Left hindlimb (tissue), 1 donor: Measurements from ENCODE around the gene SMIM36.
"Not testable (repeated sequence)": the region's sequence is repeated elsewhere in the genome, so short reads cannot be mapped to it uniquely, and the experiment has no call there.

ENCODE experiments used
- DNase-seq: peaks from one replicate; pipeline ENCODE4 v3.0.0-alpha.2; 2018

SMIM36 gene

GRCh38 chr17:55501626-55502025, 9.6 kb downstream of the SMIM36 start:
- not testable (repeated sequence) for DNase-seq

GRCh38 chr17:55500103-55500502, 11.1 kb downstream of the SMIM36 start:
- no peak for DNase-seq

DNA sequence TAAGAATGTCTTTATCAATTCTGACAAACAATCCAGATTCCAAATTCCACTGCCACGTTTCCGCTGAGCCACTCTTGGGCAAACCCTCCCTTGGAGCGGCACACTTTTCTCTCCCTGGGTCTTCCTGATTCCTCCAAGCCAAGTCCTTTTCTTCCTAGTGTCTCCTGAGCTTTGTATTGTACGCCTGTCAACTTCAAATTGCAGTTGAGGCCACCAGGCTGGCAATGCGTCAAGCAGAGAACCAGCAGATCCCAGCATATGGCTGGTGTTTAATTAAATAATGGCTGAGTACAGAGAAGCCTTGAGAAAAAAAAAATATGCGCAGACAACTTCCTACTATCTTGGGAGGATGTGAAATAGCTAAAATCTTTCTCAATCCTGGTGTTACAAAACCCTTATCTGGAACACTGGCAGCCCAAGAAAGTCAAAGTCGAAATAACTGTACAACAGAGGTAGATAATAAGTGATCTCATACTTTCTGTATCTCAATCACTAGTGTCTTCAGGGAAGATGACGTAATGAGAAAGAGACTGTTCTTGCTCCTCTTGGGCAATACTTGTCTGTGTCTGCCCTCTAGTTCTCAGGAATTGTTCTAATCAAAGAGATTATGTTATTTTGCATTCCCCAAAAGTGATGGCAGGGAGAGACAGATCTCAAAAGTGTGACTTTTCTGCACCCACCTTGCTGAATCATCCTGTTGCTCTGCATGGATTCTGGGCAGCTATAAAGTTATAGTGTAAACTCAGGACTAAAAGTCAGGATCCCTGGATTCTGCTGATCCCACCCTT, 15.0 kb downstream of the SMIM36 start:
- no peak for DNase-seq

GRCh38 chr17:55495239-55495638, 16.0 kb downstream of the SMIM36 start:
- no peak for DNase-seq

- DNase-seq = no peak
These were observed 18.4 kb downstream of the SMIM36 start for GRCh38 chr17:55492781-55493341.

DNA sequence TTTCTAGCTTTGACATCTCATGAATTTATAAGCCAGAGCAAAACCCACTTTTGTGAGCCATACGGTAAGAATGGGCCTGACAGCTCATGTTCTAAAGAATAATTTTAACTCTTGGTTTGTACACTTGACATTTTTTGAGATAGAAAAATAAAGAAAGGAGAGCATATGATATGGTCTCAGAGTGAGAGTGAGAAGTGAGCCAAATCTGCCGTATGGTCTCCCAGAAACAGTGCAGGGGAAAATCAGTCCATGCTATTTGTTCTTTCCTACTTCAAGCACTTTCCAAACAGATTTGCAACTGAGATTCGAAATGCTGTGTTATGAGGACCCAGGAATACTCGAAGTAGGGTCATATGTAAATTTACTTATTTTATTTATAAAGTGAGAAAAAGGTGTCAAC, 20.9 kb downstream of the SMIM36 start:
- DNase-seq = no peak

DNA sequence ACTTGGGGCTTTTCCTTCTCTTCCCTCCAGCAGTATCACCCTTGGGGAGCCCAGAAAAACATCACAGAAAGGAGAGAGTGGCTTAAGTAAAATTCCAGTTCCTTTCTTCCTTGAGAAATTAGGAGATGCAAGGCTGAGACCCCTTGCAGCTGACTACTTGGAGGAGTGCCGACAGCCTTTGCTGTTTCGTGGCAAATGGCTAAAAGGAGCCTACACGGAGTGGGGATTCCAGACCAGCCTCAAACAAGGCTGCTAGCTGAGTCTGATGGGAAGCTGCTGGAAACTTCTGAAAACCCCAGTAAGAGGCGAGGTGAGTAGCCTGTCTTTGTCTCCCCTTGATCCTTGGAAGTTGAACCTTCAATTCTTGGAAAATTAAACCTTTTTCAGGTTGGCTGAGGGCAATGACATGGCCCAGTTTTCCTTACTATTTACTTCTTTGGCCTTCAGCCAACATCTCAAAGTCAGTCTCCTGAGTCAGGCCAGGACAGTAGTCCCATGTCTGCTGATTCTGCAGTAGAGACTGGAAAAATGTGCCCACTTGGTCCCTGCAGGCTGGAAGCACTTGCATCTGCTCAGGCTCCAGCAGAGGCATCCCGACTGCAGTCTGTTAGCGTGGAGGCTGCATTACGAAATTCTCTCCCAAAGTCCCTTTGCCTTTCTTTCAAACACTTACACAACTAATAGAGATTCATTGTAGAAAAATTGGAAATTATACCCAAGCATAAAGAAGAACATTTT, 23.4 kb downstream of the SMIM36 start:
- DNase-seq = no peak

- no peak for DNase-seq
These were observed 26.7 kb downstream of the SMIM36 start for GRCh38 chr17:55484575-55484974.

DNA sequence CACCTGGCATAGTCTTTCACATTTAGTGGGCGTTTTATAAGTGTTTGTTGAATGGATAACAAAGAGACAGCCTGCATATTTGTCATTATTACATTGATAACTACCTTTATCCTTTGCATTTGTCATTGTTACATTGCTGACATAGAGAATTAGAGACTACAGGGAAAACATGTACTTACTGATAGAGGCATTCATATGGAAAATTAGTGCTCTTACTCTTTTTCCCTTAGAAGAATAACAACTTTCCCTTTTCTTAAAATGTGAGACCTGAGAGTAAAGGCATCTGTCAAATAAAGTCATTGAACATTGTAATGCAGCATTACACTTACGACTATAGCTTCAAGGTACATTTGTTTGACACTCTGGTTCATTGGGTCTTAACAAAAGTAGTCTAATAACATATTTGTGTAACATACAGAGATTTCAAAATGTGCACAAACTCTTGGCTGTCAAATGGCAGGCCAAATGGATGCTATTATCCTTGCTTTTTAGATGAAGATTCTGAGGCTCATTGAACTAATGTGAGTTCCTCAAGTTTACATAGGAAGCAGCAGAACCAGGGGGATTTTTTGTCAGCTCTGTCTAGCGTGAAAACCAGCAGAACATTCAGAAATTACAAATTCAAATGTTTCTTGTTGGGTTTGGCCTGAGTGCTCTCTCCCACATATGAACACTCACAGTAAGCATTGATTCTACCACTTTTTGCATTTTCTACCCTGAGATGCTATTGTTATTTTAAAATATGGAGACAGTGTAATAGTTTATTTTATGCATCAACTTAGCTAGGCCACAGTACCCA, 28.5 kb downstream of the SMIM36 start:
- no peak for DNase-seq

DNA sequence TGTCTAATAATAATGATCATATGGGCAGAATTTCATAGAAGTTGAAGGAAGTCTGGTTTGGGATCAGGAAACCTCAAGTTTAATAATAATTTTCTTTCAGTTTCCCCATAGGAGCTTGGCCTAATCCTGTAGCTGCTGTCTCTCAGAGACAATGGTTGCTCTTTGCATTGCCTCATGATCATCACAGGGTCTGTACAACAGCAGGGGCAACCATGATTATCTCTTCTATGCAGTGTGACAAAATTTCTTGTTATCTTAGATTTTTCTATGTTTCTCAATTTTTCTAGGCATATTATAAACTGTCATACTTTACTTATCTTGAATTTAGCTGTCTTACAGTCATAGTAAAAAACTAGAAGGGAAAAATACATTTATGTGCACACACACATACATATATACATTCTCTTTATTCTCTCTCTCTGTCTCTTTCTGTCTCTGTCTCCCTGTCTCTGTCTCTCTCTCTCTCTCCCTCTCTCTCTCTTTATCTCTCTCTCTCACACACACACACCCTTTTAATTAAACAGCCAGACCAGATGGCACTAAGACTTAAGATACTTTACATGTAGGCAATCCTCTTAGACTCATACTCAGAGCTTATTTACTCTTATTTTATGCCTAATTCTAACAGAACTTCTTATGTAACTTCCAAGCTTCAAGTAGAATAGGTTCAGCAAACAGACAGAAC, 30.5 kb downstream of the SMIM36 start:
- no peak for DNase-seq

- no peak for DNase-seq
These were observed 31.3 kb downstream of the SMIM36 start for GRCh38 chr17:55479903-55480302.

DNA sequence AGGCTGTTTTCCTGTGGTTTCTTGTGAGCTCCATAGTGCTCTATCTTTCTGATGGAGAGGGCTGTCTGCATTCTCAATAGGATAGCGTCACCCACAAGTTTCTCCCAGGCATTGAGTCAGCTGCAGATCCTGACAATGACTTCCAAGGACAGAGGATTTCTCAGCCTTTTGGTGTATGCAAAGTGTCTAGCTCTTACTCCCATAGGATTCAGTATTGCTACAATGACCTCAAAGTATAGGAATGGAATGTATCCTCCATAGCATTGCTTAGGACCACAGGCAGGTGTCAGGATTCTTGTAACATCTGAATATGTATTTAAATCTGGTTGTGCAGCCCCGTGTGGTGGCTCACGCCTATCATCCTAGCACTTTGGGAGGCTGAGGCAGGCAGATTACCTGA, 32.3 kb downstream of the SMIM36 start:
- no peak for DNase-seq

DNA sequence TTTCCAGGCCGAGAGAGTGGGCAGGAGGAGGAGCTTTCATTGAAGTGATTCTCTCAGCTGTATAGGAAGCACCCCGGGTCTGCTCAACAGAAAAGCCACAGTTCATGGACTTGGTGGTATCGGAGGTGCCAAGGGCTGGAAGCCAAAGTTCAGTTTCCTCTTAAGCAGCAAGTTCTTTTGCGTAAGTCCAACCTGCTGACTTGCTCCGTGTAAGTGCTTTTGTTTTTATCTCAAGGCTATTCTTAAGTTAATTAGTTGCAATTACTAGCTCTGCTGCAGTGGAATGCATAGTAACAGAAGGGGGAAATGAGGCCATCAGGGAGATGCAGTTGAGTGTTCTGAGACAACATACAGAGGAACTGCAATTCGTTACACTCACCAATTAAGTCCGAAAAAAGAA, 44.6 kb downstream of the SMIM36 start:
- no peak for DNase-seq

GRCh38 chr17:55465771-55466170, 45.5 kb downstream of the SMIM36 start:
- DNase-seq = not testable (repeated sequence)

DNA sequence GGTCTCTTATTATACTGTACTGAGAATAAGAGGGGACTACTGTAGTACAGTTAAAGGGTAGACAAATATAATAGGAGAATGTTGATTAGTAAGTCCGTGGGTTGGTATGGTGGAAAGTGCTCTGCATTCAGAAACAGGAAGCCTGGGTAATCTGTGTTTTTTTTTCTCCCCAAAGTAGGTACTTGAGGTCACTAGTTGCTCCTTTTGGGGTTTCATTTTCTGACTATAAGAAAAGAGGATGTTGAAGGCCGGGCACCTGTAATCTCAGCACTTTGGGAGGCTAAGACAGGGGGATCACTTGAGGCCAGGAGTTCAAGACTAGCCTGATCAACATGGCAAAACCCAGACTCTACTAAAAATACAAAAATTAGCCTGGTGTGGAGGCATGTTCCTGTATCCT, 47.7 kb downstream of the SMIM36 start:
- DNase-seq = no peak

- no peak for DNase-seq
These were observed 48.5 kb downstream of the SMIM36 start for GRCh38 chr17:55462711-55463110.

GRCh38 chr17:55462234-55462633, 49.0 kb downstream of the SMIM36 start:
- DNase-seq = no peak

DNA sequence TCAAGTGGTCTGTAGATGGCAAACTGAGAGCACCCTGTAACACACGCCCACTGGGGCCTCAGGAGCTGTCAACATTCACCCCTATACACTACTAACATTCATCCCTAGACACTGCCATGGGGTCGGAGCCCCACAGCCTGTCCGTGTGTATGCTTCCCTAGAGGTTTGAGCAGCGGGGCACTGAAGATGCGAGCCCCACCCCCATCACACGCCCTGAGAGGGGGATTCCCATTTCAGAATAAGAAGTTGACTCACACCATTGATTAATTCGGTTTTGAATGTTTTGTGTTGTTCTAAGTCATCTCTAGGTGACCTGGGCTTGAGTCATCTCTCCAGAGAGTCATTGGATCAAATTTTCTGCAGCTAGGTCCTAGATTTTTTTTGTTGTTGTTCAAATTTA, 52.3 kb downstream of the SMIM36 start:
- DNase-seq = no peak

DNA sequence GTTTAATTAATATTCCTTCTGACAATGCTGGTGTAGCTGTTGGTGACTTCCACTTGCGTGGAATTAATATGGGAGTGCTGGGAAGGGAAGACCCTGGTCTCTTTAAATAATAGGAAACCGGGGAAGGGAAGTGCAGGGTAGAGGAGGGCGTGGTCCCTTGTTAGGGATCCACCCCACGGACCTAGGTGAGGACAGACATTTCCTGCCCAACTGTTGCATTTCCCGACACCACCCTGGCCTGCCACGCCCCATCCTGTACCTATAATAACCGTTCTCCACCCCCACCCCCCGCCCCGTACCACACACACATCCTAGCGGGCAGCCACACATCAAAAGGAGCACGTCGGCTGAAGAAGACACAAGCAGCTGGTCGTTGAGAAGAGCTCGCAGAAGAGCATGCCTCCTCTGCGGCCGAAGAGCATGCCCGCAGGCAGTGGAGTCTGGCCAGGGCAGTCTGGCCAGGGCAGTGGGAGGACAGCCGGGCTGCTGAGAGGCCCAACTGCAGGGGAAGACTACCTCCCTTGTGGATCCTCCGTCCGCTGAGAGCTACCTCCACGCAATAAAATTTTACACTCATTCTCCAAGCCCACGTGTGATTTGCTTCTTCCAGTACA, 52.9 kb downstream of the SMIM36 start:
- DNase-seq = no peak

DNA sequence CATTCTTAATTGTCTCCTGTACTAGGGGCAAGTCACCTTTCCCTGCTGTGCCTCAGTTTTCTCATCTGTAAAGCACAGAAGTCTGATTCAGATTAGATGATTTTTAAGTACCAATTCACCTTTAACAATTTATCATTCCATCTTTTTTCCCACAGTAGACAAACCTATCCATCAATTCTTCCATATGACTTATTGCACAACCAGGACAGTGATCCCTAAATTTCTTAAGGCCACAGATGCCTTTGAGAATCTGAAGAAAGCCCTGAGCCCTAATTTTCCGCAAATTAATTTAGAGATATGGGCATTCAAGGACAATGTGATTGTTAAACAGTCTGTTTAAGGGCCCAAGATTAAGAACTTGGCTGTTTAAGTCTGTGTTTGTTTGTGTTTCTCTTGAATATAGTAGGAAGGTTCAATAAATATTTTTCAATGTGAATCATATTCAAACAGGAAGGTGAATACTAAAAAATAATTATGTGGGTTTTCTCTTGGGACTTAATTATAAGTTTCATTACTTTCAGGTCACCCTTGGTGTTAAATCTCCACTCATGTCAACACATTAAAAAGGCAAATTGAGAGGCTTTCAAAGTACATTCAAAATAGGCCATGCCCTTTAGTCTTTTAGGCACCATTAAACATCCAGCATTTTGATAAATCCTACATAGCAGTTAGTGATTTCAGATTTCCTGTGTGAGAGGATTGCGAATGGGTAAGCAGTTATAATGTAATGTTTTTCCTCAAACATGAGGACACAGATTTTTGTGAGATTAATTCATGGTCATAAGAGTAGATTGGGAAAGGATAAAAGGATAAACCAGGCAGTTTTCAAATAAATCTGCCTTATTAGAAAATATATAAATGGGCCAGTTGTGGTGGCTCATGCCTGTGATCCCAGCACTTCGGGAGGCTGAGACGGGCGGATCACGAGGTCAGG, 54.7 kb downstream of the SMIM36 start:
- DNase-seq = no peak

GRCh38 chr17:55454906-55455474, 56.3 kb downstream of the SMIM36 start:
- no peak for DNase-seq
